CD4-positive, alpha-beta T cell treated with Interleukin-6 at 100 ng/mL for 8 hours (primary cell): ENCODE data around the gene GIT1.

ENCODE experiments used
- DNase-seq: peaks from one replicate; pipeline ENCODE4 v3.0.0-alpha.2; 2020; ENCODE audit warnings: mixed read lengths, low spot score

The GIT1 gene

GRCh38 chr17:29579866-29580771 lies 9.3 kb downstream of the GIT1 start:
- DNase-seq, result peak; percentile 91

- DNase-seq, result no peak
Measured at GRCh38 chr17:29578626-29579485, 10.6 kb downstream of the GIT1 start.

- DNase-seq, result no peak
Measured at GRCh38 chr17:29577385-29578211, 11.8 kb downstream of the GIT1 start.

DNA sequence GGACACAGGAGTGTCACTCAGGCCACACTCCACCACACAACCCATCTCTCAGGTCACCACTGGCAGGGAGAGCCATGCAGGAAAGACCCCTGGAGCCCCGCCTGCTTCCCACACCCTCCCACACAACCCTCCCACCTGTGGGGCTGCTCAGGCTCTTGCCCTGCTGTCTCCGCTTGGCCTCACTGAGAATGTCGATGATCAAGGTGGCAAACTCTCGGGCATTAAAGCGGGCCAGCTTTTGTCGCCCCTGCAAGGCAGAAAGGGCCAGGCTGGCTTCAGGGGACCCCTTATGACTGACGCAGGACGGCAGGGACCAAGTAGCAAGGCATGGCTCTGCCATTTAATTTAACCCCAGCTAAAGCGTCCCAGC lies 12.5 kb downstream of the GIT1 start:
- DNase-seq, result no peak

GRCh38 chr17:29576214-29577000 lies 13.0 kb downstream of the GIT1 start:
- DNase-seq, result no peak

- DNase-seq, result no peak
Measured at GRCh38 chr17:29575511-29576213, 13.8 kb downstream of the GIT1 start.

- DNase-seq, result no peak
Measured at GRCh38 chr17:29574732-29575510, 14.5 kb downstream of the GIT1 start.

- no peak for DNase-seq
Measured at GRCh38 chr17:29573871-29574731, 15.3 kb downstream of the GIT1 start.

- no peak for DNase-seq
Measured at GRCh38 chr17:29573558-29573869, 15.9 kb downstream of the GIT1 start.

GRCh38 chr17:29572691-29573557 lies 16.5 kb downstream of the GIT1 start:
- DNase-seq, result no peak

DNA sequence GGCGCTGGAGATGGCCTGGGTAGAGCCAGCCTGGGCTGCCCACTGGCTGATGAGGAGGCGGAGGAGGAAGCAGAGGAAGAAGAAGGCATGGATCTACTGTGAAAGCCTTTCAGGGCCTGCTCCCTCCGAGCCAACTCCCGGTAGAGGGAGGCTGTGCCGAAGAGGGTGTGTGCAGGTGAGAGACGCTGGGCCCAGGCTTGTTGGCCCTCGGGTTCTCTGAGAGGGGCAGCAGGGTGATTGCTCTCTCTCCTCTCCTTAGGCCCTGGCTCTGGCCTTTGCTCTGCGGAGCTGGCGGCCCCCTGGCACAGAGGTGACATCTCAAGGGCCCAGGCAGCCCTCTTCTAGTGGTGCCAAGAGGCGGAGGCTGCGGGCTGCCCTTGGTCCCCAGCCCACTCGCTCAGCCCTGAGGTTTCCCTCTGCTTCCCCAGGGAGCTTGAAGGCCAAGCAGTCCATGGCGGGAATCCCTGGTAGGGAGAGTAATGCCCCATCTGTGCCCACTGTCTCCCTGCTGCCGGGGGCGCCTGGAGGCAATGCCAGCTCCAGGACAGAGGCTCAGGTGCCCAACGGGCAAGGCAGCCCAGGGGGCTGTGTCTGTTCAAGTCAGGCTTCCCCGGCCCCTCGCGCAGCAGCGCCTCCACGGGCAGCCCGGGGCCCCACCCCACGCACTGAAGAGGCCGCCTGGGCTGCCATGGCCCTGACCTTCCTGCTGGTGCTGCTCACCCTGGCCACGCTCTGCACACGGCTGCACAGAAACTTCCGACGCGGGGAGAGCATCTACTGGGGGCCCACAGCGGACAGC lies 17.4 kb downstream of the GIT1 start:
- DNase-seq, result no peak

- DNase-seq, result no peak
Measured at GRCh38 chr17:29571486-29571882, 18.0 kb downstream of the GIT1 start.

- DNase-seq, result no peak
Measured at GRCh38 chr17:29570521-29570920, 18.9 kb downstream of the GIT1 start.

- no peak for DNase-seq
Measured at GRCh38 chr17:29569245-29569950, 20.1 kb downstream of the GIT1 start.

GRCh38 chr17:29568331-29569244 lies 20.9 kb downstream of the GIT1 start, which contains the start of gene TP53I13:
TSS of gene TP53I13 (plus strand) at chr17:29568701. CDS start at chr17:29568759, 58 bp downstream.
- peak; percentile 91 for DNase-seq
